Measurements from ENCODE around the gene ADAM11.
"Not testable (repeated sequence)": the region's sequence is repeated elsewhere in the genome, so short reads cannot be mapped to it uniquely, and the experiment has no call there.

Gene ADAM11

GRCh38 chr17:44798356-44798755 lies 39.6 kb downstream of the ADAM11 start:
- CTCF ChIA-PET, result interaction anchor here (0.6 to 1.8 kb wide), 3 partner anchors 19 to 1062 kb away, joined by 3 to 10 read pairs (median 4); no protein-coding TSS in a partner anchor
- POLR2A ChIA-PET (ENCODE audit: low non-redundant PET), result no interaction called here

DNA sequence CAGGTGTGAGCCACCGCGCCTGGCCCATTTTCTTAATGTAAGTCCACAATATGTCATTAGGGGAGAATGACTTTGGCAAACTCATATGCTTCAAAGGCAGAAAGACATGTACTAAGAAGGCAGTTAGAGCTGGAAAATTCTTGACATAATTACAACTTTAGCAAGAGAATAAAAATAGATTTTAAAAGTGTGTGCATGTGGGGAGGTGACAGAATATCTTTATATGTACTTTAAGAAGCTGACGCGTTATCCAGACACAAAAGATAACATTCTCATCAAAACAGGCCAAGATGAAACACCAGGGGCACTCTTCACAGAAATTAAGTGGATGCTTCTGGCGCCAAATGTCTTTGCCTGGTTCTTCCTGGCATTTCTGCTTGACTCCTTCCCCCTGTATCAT lies 43.1 kb downstream of the ADAM11 start:
- CTCF ChIA-PET, result interaction anchor here (0.6 to 2.8 kb wide), 3 partner anchors 23 to 63 kb away, joined by 4 to 11 read pairs (median 5); no protein-coding TSS in a partner anchor
- H3K27ac ChIP-seq, result no peak overlapping the region
- DNase-seq (ENCODE audit: low spot score), result no peak
- POLR2A ChIA-PET (ENCODE audit: low non-redundant PET), result no interaction called here
- no peak for TF ChIP-seq CTCF (conservative IDR thresholded peaks at IDR 0.05; ENCODE audit: low read depth)

More at GRCh38 chr17:44798356-44798755, 39.6 kb downstream of the ADAM11 start:
- DNase-seq (ENCODE audit: low spot score), result no peak
- H3K27ac ChIP-seq, result no peak overlapping the region
- no peak for TF ChIP-seq CTCF (conservative IDR thresholded peaks at IDR 0.05; ENCODE audit: low read depth)

GRCh38 chr17:44804302-44805089 lies 45.7 kb downstream of the ADAM11 start:
- CTCF ChIA-PET, result interaction anchor here (0.8 kb wide), 1 partner anchor 25 kb away, joined by 3 read pairs; no protein-coding TSS in a partner anchor
- DNase-seq (ENCODE audit: low spot score), result no peak

GRCh38 chr17:44807093-44807816 lies 48.5 kb downstream of the ADAM11 start:
- no peak for DNase-seq (ENCODE audit: low spot score)
- CTCF ChIA-PET, result no interaction called here
- H3K27ac ChIP-seq, result no peak overlapping the region
- POLR2A ChIA-PET (ENCODE audit: low non-redundant PET), result no interaction called here
- no peak for TF ChIP-seq CTCF (conservative IDR thresholded peaks at IDR 0.05; ENCODE audit: low read depth)

More at GRCh38 chr17:44804302-44805089, 45.7 kb downstream of the ADAM11 start:
- no peak for TF ChIP-seq CTCF (conservative IDR thresholded peaks at IDR 0.05; ENCODE audit: low read depth)
- POLR2A ChIA-PET (ENCODE audit: low non-redundant PET), result no interaction called here
- no peak overlapping the region for H3K27ac ChIP-seq

GRCh38 chr17:44807817-44808155 lies 49.0 kb downstream of the ADAM11 start:
- CTCF ChIA-PET, result no interaction called here
- TF ChIP-seq CTCF (conservative IDR thresholded peaks at IDR 0.05; ENCODE audit: low read depth), result no peak
- H3K27ac ChIP-seq, result no peak overlapping the region
- POLR2A ChIA-PET (ENCODE audit: low non-redundant PET), result no interaction called here
- DNase-seq (ENCODE audit: low spot score), result no peak

DNA sequence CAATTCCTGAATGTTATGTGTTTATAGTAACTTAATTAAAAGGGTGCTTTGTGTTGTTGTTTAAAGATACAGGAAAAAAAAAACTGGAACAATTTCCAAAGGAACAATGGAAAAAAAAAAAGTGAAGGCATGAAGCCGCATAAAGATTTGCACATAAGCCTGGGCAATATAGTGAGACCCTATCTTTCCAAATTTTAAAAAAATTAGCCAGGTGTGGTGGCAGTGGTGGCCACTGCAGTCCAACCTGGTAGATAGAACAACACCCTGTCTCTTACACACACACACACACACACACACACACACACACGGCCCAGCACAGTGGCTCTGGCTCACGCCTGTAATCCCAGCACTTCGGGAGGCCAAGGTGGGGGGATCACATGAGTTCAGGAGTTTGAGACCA lies 49.4 kb downstream of the ADAM11 start:
- POLR2A ChIA-PET (ENCODE audit: low non-redundant PET), result no interaction called here
- H3K27ac ChIP-seq, result no peak overlapping the region
- TF ChIP-seq CTCF (conservative IDR thresholded peaks at IDR 0.05; ENCODE audit: low read depth), result no peak
- DNase-seq (ENCODE audit: low spot score), result no peak
- CTCF ChIA-PET, result no interaction called here

DNA sequence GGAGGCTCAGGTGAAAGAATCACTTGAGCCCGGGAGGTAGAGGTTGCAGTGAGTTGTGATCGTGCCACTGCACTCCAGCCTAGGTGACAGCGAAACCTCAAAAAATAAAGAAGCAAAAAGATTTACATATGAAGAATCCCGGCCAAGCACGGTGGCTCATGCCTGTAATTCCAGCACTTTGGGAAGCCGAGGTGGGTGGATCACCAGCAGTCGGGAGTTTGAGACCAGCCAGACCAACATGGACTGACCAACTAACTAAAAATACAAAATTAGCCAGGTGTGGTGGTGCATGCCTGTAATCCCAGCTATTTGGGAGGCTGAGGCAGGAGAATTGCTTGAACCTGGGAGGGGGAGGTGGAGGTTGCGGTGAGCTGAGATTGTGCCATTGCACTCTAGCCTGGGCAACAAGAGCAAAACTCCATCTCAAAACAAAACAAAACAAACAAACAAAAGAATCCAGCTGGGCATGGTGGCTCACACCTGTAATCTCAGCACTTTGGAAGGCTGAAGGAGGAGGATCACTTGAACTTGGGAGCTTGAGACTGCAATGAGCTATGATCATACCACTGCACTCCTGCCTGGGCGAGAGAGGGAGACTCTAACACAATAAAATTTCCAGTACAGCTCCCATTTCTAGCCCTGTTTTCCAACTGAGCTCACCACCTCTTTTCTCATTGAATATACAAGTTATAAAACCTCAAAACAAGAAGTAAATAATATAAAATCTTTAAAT lies 50.0 kb downstream of the ADAM11 start:
- DNase-seq (ENCODE audit: low spot score); H3K27ac ChIP-seq; POLR2A ChIA-PET (ENCODE audit: low non-redundant PET): not testable (repeated sequence)
- CTCF ChIA-PET, result interaction anchor here (0.6 kb wide), 1 partner anchor 454 kb away, joined by 4 read pairs; no protein-coding TSS in a partner anchor

All from RWPE1 (cell line).